Limb (tissue), 2 donors: Measurements from ENCODE around the gene PSMB11.

Experiments used
- DNase-seq, 2 donors: peaks; one replicate each; pipeline ENCODE4 v3.0.0-alpha.2; 2016; ENCODE audit errors: extremely low spot score in 2 of 2

Gene PSMB11

GRCh38 chr14:23057757-23058653 is 16.0 kb downstream of the PSMB11 start:
- peak; percentile 91 to 96 for DNase-seq

- DNase-seq: no peak
Observed at GRCh38 chr14:23058654-23059504, 16.9 kb downstream of the PSMB11 start.

- DNase-seq: no peak
Observed at GRCh38 chr14:23060536-23061260, 18.7 kb downstream of the PSMB11 start.

GRCh38 chr14:23062002-23062401 is 20.0 kb downstream of the PSMB11 start:
- no peak for DNase-seq

- no peak for DNase-seq
Observed at GRCh38 chr14:23063601-23064000, 21.6 kb downstream of the PSMB11 start.

GRCh38 chr14:23066368-23066767 is 24.4 kb downstream of the PSMB11 start:
- no peak for DNase-seq

- DNase-seq: no peak
Observed at GRCh38 chr14:23066855-23067744, 25.1 kb downstream of the PSMB11 start.

- no peak for DNase-seq
Observed at GRCh38 chr14:23067847-23068788, 26.1 kb downstream of the PSMB11 start.

- DNase-seq: peak; percentile 86 to 89
Observed at GRCh38 chr14:23068789-23069412, 26.9 kb downstream of the PSMB11 start.

- DNase-seq: no peak
Observed at GRCh38 chr14:23069413-23069806, 27.4 kb downstream of the PSMB11 start.

GRCh38 chr14:23070262-23071129 is 28.5 kb downstream of the PSMB11 start:
- DNase-seq: no peak

GRCh38 chr14:23071244-23071920 is 29.4 kb downstream of the PSMB11 start:
- DNase-seq: peak; percentile 88 to 93

- DNase-seq: no peak
Observed at GRCh38 chr14:23071921-23072539, 30.0 kb downstream of the PSMB11 start.

GRCh38 chr14:23074906-23075305 is 32.9 kb downstream of the PSMB11 start:
- DNase-seq: no peak

- no peak for DNase-seq
Observed at GRCh38 chr14:23076785-23077408, 34.9 kb downstream of the PSMB11 start.

GRCh38 chr14:23077962-23078361 is 36.0 kb downstream of the PSMB11 start:
- no peak for DNase-seq

- no peak for DNase-seq
Observed at GRCh38 chr14:23078692-23079116, 36.7 kb downstream of the PSMB11 start.
